DMS53 (cell line): ENCODE measurements around the gene EFCAB5.
"Not testable (repeated sequence)": the region's sequence is repeated elsewhere in the genome, so short reads cannot be mapped to it uniquely, and the experiment has no call there.

Experiments used
- DNase-seq: peaks from one replicate; lab custom pipeline; 2025; lab: John Stamatoyannopoulos, UW

EFCAB5 gene

DNA sequence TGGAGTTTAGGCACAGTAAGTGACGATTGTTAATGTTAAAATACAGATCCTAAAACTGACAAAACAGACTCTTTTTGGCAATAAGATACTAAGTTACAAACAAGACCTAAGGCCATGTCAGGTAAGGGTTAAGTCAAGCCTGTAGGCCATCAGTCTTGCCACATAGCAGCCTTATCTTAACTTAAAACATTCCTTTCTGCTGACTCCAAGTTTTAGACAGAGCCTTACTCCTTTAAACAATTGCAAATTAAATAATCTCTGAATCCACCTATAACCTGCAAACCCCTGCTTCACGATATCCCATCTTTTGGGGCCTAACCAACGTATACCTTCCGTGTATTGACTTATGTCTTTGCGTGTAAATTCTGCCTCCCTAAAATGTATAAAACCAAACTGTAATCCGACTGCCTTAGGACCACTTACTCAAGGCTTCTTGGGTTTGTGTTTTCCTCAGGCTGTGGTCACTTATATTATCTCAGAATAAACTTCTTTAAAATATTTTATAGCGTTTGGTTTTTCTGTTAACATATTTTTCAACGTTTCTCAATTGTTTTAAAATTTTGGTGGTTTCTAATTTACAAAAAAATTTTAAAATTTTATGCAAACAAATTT is 64.4 kb downstream of the EFCAB5 start:
- DNase-seq = no peak

DNA sequence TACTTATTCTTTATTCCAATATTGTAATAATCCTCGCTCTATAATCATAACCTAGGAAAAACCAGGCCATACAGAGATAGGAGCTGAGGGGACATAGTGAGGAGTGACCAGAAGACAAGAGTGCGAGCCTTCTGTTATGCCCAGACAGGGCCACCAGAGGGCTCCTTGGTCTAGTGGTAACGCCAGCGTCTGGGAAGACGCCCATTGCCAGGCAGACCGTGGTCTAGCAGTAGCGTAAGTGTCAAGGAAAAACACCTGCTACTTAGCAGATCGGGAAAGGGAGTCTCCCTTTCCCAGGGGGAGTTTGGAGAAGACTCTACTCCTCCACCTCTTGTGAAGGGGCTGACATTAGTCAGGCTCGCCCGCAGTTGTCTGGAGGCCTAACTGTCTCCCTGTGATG is 70.5 kb downstream of the EFCAB5 start:
- DNase-seq = peak; percentile 7

DNA sequence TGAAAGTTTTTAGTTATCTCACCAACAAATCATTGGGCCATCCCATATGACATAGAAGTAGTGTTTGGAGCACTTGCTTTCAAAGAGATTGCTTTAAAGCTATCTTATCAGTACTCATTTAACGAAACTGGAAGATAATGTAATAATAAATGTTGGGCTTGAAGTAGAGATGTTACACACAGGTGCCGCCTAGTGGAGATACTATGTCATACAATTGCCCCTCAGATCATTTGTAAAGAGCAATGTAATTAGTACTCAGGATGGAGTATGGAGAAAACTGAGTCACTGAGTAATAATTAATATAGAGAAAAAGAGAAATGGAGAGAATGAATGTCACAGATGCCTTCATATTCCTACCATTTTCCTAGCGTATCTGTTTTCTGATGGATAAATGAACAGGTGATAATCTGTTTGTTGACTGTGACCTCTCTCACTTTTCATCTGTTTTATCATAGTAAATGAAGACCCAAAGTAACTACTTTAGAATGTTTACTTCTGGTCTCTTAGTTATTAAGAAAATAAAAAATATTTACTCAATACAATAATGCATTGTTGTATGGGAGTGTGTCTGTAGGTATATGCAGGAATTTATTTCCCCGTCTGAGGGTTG is 80.4 kb downstream of the EFCAB5 start:
- DNase-seq = peak; percentile 68

DNA sequence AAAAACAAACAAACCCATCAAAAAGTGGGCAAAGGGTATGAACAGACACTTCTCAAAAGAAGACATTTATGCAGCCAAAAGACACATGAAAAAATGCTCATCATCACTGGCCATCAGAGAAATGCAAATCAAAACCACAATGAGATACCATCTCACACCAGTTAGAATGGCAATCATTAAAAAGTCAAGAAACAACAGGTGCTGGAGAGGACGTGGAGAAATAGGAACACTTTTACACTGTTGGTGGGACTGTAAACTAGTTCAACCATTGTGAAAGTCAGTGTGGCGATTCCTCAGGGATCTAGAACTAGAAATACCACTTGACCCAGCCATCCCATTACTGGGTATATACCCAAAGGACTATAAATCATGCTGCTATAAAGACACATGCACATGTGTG is 83.9 kb downstream of the EFCAB5 start:
- DNase-seq = not testable (repeated sequence)

DNA sequence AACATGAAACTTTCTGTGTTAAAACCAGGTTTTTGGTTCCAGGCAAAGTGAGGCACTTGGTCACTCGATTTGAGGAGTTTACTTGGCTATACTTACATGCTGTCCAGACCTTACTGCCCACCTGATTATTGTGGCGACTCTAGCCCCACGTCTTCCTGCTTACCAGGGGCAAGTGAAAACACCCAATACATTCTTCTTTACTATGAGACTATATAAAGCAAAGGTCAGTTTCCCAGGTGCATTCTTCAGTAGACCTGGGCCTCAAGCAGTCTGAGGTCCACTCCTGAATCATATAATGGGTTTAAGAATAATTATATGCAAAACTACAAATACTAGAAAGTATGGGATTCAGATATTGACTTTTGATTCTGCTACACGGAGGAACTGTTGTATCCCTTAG is 86.2 kb downstream of the EFCAB5 start:
- DNase-seq = no peak

DNA sequence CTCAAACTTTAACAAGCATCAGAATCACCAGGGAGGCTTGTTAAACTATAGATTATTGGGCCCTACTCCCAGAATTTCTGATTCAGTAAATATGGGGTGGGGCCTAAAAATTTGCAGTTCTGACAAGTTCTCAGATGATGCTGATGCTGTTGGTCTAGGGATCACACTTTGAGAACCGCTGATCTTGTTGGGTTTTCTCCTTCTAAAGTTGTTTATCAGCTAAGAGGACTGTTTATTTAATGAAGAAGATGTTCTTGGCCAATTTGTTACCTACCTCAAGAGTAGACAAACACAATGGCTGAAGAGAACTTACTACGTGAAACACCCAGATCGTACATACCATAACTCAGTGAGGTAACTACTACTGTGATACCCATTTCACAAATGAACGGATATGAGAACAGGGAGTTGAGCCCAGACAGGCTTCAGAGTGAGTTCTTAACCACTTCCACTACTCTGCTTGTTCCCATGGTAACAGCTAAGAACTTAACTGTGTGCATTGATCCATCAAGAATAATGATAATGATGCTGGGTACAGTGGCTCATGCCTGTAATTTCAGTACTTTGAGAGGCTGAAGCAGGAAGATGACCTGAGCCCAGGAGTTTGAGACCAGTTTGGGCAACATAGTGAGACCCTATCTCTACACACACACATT is 89.9 kb downstream of the EFCAB5 start:
- DNase-seq = no peak

DNA sequence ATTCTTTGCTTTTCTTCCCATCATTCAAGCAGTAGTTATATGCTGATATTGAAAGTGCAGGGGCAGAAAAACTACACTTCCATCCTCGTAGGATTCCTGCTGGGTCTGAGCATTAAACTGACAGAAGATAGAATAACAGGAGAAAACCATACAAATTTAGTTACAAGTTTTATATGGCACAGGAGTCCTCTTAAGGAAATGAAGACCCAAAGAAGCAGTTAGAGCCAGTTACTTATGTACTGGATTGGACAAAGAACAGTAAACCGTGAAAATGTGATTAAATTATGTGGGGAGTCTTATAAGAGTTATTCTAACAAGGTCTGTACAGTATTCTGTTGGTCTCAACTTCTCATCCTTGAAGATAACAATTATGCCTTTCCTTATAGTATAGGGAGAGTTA is 93.9 kb downstream of the EFCAB5 start:
- no peak for DNase-seq

DNA sequence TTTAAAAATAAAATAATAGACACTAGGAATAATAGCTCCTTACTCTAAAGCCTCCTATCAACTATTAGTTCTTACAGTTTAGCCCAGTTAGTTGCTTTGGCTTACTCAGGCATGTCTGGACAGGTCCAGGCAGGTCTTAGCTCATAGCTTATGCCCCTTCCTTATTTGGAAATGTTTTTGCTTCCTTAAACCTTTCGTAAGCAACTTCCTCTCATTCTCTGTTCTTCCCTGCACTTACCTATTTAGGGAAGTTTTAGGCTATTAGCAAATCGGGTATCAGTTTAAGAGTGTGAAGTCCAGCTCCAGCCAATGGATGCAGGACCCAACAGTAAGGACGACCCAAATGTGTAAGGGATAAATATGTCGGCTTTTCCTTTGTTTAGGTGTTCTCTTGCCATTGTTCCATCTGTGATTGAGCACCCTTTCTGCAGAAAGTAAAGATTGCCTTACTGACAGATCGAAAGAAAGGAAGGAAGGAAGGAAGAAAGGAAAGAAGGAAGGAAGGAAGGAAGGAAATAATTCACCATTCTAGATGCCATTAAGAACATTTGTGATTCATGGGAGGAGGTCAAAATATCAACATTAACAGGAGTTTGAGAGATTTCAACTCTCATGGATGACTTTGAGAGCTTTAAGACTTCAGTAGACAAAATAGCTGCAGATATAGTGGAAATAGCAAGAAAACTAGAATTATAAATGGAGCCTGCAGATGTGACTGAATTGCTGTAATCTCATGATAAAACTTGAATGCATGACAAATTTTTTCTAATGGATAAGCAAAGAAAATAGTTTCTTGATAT is 99.5 kb downstream of the EFCAB5 start:
- peak; percentile 54 for DNase-seq

DNA sequence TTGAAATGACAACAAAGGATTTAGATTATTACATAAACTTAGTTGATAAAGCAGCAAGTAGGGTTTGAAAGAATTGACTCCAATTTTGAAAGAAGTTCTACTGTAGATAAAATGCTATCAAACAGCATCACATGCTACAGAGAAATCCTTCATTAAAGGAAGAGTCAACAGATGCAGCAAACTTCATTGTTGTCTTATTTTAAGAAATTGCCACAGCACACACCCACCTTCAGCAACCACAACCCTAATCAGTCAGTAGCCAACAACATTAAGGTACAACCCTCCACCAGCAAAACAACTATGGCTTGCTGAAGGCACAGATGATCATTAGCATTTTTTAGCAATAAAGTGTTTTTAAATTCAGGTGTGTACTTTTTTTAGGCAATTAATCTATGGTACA is 100.1 kb downstream of the EFCAB5 start:
- no peak for DNase-seq

DNA sequence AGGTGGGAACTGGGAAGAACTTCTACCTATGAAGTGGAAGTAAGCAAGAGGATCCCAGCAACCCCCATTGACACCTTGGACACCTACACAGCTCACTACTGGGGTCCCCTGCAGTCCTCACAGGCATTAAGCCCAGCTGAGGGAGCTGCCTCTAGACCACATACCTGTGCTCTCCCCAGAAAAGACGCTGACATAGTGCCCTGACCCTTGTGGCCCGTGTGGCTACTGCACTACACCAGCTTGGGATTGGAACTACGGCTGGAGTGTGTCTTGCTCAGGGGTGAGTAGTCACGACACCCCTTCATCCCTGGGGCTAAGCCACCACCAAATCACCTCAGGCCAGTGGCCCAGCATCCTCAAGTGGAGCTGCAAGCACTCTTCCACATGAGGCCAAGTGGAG is 120.9 kb downstream of the EFCAB5 start:
- no peak for DNase-seq

DNA sequence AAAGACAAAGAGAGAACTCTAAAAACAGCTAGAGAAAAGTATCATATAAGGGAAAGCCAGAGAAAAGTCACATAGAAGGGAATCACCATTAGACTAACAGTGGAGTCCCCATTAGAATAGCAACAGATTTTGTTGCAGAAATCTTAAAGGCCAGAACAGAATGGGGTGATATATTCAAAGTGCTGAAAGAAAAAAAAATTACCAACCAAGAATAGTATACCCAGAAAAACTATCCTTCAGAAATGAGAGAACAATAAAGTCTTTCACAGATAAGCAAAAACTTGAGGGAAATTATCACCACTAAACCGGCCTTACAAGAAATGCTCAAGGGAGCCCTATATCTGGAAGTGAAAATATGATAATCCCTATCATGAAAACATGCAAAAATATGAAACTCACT is 123.3 kb downstream of the EFCAB5 start:
- no peak for DNase-seq

DNA sequence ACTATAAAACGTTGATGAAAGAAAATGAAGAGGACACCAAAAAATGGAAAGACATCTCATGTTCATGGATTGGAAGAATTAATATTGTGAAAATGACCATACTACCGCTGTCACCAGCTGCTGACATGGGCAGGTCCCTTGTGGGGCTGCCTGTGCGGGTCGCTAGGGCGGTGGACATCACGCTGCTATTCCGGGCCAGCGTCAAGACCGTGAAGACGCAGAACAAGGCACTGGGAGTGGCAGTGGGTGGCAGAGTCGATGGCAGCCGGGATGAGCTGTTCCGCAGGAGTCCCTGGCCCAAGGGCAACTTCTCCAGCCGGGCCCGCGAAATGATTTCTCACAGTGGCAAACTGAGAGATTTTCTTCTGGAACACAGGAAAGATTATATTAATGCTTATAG is 127.0 kb downstream of the EFCAB5 start:
- DNase-seq = no peak

DNA sequence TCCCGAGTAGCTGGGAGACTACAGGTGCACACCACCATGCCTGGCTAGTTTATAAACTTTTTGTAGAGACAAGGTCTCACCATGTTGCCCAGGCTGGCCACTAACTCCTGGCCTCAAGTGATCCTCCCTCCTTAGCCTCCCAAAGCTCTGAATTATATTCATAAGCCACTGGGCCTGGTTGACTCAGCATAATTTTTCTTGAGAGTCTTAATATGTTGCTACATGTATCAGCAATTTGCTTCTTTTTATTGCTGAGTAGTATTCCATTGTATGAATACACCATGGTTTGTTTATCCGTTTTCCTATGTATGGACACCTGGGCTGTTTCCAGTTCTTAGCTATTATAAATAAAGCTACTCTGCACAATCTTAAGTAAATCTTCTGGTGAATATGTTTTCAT is 132.8 kb downstream of the EFCAB5 start:
- DNase-seq = no peak

DNA sequence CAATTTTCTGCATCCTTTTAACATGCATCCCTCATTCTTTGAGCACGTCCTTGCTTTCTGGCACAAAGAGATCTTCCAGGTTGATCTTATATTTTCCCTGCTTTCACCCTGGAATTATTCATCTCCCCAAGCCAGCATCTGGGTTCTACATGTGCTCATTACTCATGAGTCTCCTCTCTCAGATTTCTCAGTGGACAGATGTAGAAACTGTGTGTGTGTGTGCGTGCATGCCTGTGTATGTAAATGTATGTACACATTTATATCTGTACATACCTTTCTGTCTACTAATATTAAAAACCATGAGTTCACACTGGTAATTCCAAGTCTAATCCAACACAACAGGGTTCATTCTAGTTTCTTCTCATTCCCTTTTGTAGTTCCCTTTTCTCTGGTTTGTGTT is 133.3 kb downstream of the EFCAB5 start:
- DNase-seq = no peak

DNA sequence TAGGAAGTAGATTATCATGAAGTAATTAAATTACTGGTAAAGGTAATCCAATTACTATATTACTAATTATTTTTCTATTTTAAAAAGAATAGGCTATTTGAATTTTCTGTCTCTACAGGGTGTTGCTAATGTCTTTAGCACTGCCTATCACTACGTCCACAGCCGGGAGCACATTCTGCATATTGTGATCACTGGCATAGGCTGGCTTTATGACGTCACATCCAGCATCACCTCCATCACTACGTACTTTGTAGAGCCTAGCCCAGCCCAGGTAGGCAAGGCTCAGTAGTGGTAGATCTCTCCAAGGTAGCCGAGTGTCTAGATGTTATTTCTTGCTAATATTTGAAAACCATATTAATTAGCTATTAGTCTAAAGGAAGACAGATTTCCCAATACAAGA is 141.3 kb downstream of the EFCAB5 start:
- DNase-seq = no peak

DNA sequence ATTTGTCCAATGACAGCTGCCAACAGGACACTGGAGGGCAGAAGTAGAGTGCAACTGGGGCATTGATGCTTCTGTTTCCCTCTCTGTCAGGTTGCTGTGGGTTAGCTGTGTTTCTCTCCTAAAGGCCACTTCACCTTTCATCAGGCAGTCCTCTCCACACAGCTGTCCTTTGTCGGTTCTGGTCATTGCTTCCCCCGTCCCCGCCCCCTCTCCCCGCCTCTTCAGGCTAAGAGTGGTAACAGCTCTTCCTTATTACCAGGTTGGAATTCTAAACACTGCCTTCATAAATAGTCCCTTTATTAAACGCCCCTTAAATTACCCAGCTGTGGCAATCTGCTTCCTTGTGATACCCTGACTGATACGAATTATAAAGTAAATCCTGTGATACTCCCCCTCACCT is 143.4 kb downstream of the EFCAB5 start:
- DNase-seq = peak; percentile 74

DNA sequence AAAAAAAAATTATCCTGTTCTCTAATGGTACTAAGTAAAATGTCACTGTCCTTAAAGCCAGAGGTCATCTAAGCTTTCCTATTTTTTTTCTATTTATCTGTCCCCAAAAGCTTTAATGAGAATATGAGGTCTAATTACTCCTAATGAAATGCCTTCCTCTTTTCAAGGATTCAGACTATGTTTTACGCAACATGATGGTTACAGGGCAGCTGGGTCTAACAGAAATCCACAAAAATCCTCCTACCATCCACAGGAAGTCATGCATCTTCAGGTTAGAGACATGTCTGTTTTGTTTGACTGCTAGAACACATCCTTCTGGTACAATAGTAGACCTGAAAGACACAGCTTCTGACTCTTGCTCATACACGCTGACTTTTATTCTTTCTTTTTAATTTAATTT is 145.5 kb downstream of the EFCAB5 start:
- DNase-seq = no peak

DNA sequence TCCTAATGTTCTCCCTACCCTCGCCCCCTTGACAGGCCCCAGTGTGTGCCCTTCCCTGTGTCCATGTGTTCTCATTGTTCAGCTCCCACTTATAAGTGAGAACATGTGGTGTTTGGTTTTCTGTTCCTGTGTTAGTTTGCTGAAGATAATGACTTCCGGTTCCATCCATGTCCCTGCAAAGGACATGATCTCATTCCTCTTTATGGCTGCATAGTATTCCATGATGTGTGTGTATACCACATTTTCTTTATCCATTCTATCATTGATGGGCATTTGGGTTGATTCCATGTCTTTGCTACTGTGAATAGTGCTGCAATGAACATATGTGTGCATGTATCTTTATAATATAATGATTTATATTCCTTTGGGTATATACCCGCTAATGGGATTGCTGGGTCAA is 146.0 kb downstream of the EFCAB5 start:
- DNase-seq = not testable (repeated sequence)

DNA sequence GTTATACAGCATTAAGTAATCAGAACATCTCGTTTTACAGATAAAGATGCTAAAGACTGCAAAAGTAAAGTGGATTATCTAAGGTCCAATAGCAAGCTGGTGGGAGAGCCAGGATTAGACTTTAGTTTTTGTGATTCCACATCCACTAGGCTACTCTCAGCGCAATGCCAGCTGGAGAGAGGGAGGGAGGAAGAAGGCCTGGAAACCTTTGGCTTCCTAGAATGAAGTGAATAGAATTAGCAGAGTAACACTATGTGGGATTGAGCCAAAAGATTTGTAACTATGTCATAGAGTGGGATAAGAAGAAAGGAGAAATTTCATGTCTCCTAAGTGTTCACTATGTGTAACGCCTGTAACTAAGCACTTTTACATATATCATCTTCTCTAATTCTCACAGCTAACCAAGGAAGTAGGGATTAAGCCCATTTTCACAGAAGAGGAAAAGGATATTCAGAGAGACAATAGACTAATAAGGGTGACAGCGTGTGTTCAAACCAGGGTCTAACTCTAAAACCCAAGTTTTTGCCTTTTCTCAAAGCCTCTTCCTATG is 149.8 kb downstream of the EFCAB5 start:
- DNase-seq = no peak

DNA sequence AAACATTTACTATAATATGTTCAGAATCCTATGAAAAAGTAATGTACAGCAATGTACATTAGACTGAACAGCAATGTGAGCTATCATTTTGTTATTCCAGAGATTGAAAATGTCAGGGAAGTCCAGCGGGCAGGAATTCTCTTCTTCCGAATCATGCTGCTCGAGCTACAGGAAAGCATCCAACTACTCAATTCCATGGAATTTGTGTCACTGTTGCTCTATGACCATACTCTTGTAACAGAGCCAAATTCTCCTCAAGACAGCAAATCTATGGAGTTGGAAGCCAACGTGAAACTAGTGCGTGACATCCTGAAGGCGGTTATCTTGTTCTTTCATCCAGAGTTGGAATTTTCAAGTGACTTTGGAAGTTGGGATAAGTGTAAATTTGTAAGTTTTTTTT is 150.3 kb downstream of the EFCAB5 start:
- no peak for DNase-seq

DNA sequence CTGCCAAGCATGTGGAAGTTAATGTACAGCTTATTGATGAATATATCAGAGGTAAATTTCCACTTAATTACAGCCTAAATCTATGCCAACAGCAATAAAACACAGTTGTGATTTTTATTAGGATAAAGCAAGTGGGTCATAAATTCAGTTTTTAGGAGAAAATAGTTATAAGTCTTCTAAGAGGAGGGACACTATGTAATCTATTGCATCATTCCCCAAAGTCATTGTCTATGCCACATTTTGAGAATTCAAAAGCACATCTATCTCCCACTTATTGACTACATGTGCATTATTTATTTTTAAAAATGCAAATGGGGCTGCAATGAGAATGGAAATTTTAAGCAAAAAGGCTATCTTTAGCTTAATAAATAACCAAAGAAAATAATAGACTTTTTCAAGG is 151.5 kb downstream of the EFCAB5 start:
- no peak for DNase-seq

DNA sequence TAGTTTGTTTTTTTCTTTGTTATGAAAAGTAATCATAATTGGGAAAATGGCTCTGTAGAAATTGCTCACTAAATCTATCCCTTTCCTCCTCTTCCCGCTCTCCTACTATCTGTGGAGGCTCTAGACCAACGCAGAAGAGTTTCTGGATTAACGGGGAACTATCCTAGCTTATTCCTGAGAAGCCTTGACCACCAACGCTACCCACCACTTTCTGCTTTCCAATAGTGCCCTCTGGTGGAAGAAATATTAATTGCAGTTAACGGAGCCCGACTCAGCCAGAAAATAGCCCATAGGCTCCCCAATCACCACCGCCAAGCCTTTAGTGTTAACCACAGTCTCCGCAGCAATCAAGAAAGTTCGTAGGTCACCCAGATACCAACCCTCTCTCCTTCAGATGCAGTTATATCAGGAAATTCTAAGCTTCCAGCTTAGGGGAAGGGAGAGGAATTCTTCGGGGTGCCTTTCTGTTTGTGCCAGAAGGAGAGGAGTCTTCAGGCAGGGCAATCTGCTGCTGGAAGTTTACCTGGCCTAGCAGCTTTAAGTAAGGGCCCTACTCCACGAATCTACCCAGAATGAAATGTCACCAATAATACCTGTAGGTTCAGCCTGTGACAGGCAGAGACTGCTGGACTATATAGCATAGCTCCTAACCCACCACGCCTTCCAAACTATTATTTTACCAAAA is 152.2 kb downstream of the EFCAB5 start:
- DNase-seq = peak; percentile 63
